SU-DHL-6 (cell line): ENCODE results near the gene ANKRD65.
"Not testable (repeated sequence)": the region's sequence is repeated elsewhere in the genome, so short reads cannot be mapped to it uniquely, and the experiment has no call there.

Experiments
- EZH2phosphoT487 ChIP-seq: fragments of 200-600 bp; sonication (generic), shearing (Covaris generic); conservative IDR thresholded peaks from 2 replicates; pipeline ENCODE4 v1.6.1; 2018; ENCODE audit warnings: mild to moderate bottlenecking, antibody characterized with exemption, low read length, moderate library complexity, mixed read lengths
- TF ChIP-seq, protein P1 (sequence below): fragments of 200-600 bp; sonication (generic); IDR thresholded peaks from one replicate; pipeline ENCODE4 v1.5.1; 2017; ENCODE audit warnings: antibody characterized with exemption, mild to moderate bottlenecking, low read length, moderate library complexity; ENCODE audit not compliant: insufficient read depth, poor library complexity, severe bottlenecking

GRCh38 chr1:1402901-1403392, 18.1 kb downstream of the ANKRD65 start:
- TF ChIP-seq, protein P1, sequence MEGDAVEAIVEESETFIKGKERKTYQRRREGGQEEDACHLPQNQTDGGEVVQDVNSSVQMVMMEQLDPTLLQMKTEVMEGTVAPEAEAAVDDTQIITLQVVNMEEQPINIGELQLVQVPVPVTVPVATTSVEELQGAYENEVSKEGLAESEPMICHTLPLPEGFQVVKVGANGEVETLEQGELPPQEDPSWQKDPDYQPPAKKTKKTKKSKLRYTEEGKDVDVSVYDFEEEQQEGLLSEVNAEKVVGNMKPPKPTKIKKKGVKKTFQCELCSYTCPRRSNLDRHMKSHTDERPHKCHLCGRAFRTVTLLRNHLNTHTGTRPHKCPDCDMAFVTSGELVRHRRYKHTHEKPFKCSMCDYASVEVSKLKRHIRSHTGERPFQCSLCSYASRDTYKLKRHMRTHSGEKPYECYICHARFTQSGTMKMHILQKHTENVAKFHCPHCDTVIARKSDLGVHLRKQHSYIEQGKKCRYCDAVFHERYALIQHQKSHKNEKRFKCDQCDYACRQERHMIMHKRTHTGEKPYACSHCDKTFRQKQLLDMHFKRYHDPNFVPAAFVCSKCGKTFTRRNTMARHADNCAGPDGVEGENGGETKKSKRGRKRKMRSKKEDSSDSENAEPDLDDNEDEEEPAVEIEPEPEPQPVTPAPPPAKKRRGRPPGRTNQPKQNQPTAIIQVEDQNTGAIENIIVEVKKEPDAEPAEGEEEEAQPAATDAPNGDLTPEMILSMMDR, result not testable (repeated sequence)
- TF ChIP-seq EZH2phosphoT487, result not testable (repeated sequence)
